ENCODE data around the gene ACOT7. TPM values are rescaled to one million over a fixed set of nuclear protein-coding genes. Genes with fewer than 3 reads are reported as not detected.

ACOT7 gene
- total RNA-seq, 1 experiment from 2014 or later: 151 TPM

GRCh38 chr1:6423321-6423999 lies 29.9 kb upstream of the ACOT7 start (continued):
- no peak for TF ChIP-seq MLX (CRISPR knock-in tag; IDR thresholded peaks at IDR 0.05)

GRCh38 chr1:6421266-6421665 lies 27.7 kb upstream of the ACOT7 start:
- no peaks in the 10 kb centered on the region for H3K9me3 Mint-ChIP-seq
- TF ChIP-seq ATF3 (CRISPR knock-in tag; conservative IDR thresholded peaks at IDR 0.05) (no peak), FOXJ3 (CRISPR knock-in tag; IDR thresholded peaks at IDR 0.05; ENCODE audit: borderline replicate concordance) (no peak), FOXK1 (CRISPR knock-in tag; IDR thresholded peaks at IDR 0.05) (no peak), NR3C1 (CRISPR knock-in tag; conservative IDR thresholded peaks at IDR 0.05; ENCODE audit: low read depth) (no peak), ATF2 (CRISPR knock-in tag; IDR thresholded peaks at IDR 0.05; ENCODE audit: borderline replicate concordance, low read depth) (no peak), ATF1 (CRISPR knock-in tag; IDR thresholded peaks at IDR 0.05) (no peak), RELA (CRISPR knock-in tag; IDR thresholded peaks at IDR 0.05; ENCODE audit: borderline replicate concordance) (no peak), ZNF219 (CRISPR knock-in tag; IDR thresholded peaks at IDR 0.05; ENCODE audit: borderline replicate concordance) (no peak), ZNF317 (CRISPR knock-in tag; IDR thresholded peaks at IDR 0.05; ENCODE audit: borderline replicate concordance, low read depth) (no peak)
- ATAC-seq: no peak
- peaks cover 6% of the 10 kb centered on the region for H3K4me1 Mint-ChIP-seq
- H3K27me3 Mint-ChIP-seq (ENCODE audit: low read depth): peaks cover 92% of the 10 kb centered on the region
- ChIA-PET CTCF (interaction anchor here (0.8 to 6.9 kb wide), 11 partner anchors 11 to 216 kb away, joined by 3 to 281 read pairs (median 22); partner anchors contain the start of gene HES3), POLR2A (no interaction called here)
- no peak overlapping the region for H3K4me3 Mint-ChIP-seq
- DNase-seq (ENCODE audit: low spot score): no peak
- no peaks in the 10 kb centered on the region for H3K36me3 Mint-ChIP-seq
- no peak overlapping the region for H3K27ac Mint-ChIP-seq

GRCh38 chr1:6420454-6421042 lies 27.0 kb upstream of the ACOT7 start:
- TF ChIP-seq ZNF396 (CRISPR knock-in tag; IDR thresholded peaks at IDR 0.05; ENCODE audit: borderline replicate concordance) (no peak), ARID4B (CRISPR knock-in tag; IDR thresholded peaks at IDR 0.05; ENCODE audit: borderline replicate concordance) (no peak), CREB1 (CRISPR knock-in tag; IDR thresholded peaks at IDR 0.05) (no peak), ZNF138 (CRISPR knock-in tag; conservative IDR thresholded peaks at IDR 0.05) (no peak), MYBL2 (CRISPR knock-in tag; IDR thresholded peaks at IDR 0.05) (0 out of 2 replicates have a peak, but pooled peaks have one; percentile 32)
- ChIA-PET POLR2A (interaction anchor here (1.0 to 1.3 kb wide), 2 partner anchors 35 to 176 kb away, joined by 3 read pairs; no protein-coding TSS in a partner anchor), CTCF (interaction anchor here (0.7 to 6.9 kb wide), 24 partner anchors 12 to 1114 kb away, joined by 3 to 281 read pairs (median 7); partner anchors contain the start of genes HES3 and RNF207)
- ATAC-seq: peak; percentile 5
- peaks cover 92% of the 10 kb centered on the region for H3K27me3 Mint-ChIP-seq (ENCODE audit: low read depth)
- no peaks in the 10 kb centered on the region for H3K36me3 Mint-ChIP-seq
- H3K4me1 Mint-ChIP-seq: peaks cover 11% of the 10 kb centered on the region
- H3K4me3 Mint-ChIP-seq: peak overlapping the region; percentile 60
- H3K9me3 Mint-ChIP-seq: no peaks in the 10 kb centered on the region
- DNase-seq (ENCODE audit: low spot score): peak; percentile 57
- no peak overlapping the region for H3K27ac Mint-ChIP-seq
